Endothelial cell of umbilical vein (primary cell): ENCODE measurements around the gene FOXP1. TPM values are rescaled to one million over a fixed set of nuclear protein-coding genes. Genes with fewer than 3 reads are reported as not detected.

Experiments
- BruUV-seq: library from RNA; stranded (reverse); fragments of 400-500 nt; replicated peaks from 2 replicates; lab custom pipeline; 2021; lab: Mats Ljungman, UMichigan
- CTCF ChIA-PET: fragments of 300-600, 350-600 bp; sonication (Branson Sonifier 250); formaldehyde crosslinking; loops from one replicate; lab custom pipeline; 2021; ENCODE audit warnings: antibody characterized with exemption, inconsistent platforms; lab: Charles Lee
- POLR2A ChIA-PET: fragments of 300-600, 350-600 bp; sonication (Branson Sonifier 250); formaldehyde crosslinking; loops from one replicate; lab custom pipeline; 2021; ENCODE audit warnings: antibody characterized with exemption, inconsistent platforms; lab: Charles Lee
- DNase-seq: peaks from one replicate; pipeline ENCODE4 v3.0.0-alpha.2; 2011; ENCODE audit warnings: low read depth, low spot score
- FAIRE-seq: peaks from 2 replicates; lab custom pipeline; 2011; peaks lifted over from hg19 to GRCh38; lab: Jason Lieb, UNC
- H2AFZ ChIP-seq: 2 replicates; pipeline ENCODE4 v1.6.0; 2012; ENCODE audit warnings: low read depth, low read length, control low read depth, inconsistent platforms
- H3K27ac ChIP-seq: 2 replicates; pipeline ENCODE4 v1.5.1; 2011; ENCODE audit warnings: low read depth, mild to moderate bottlenecking, control low read depth, low read length, moderate library complexity; ENCODE audit not compliant: insufficient read depth
- H3K27me3 ChIP-seq, 2 experiments: 2 replicates each; pipeline versions ENCODE4 v1.6.0 to v1.6.1; 2011; ENCODE audit warnings: low read length in 2 of 2, mixed read lengths in 1 of 2; ENCODE audit not compliant: control insufficient read depth in 2 of 2, insufficient read depth in 2 of 2
- H3K36me3 ChIP-seq, 2 experiments: 2 replicates in 1 of 2; 3 replicates in 1 of 2; pipeline ENCODE4 v1.5.1; 2011; ENCODE audit warnings: low read length in 2 of 2, mild to moderate bottlenecking in 1 of 2, moderate library complexity in 1 of 2; ENCODE audit not compliant: control insufficient read depth in 2 of 2, insufficient read depth in 2 of 2; ENCODE audit errors: extremely low read depth in 1 of 2
- H3K4me1 ChIP-seq: 3 replicates; pipeline ENCODE4 v1.5.1; 2011; ENCODE audit warnings: mild to moderate bottlenecking, low read length; ENCODE audit not compliant: control insufficient read depth, insufficient read depth; ENCODE audit errors: extremely low read depth
- H3K4me2 ChIP-seq: 2 replicates; pipeline ENCODE4 v1.6.1; 2011; ENCODE audit warnings: low read length, control low read depth, mixed read lengths; ENCODE audit not compliant: insufficient read depth
- H3K4me3 ChIP-seq, 3 experiments: fragments of 200-600 bp in 1 of 3; sonication (generic), shearing (Covaris generic) in 1 of 3; replicated peaks in 1 of 3; 2 replicates each; pipeline ENCODE4 v1.5.1; 2011 to 2016; ENCODE audit warnings: control low read depth in 3 of 3, low read length in 3 of 3, mild to moderate bottlenecking in 2 of 3, inconsistent platforms in 1 of 3, low read depth in 1 of 3, moderate library complexity in 1 of 3; ENCODE audit not compliant: insufficient read depth in 1 of 3
- H3K79me2 ChIP-seq: 2 replicates; pipeline ENCODE4 v1.6.0; 2012; ENCODE audit warnings: low read length, inconsistent platforms; ENCODE audit not compliant: control insufficient read depth, insufficient read depth
- H3K9ac ChIP-seq: replicated peaks from 2 replicates; pipeline ENCODE3; 2011; ENCODE audit warnings: low read length, control low read depth; ENCODE audit not compliant: insufficient read depth; ENCODE audit errors: extremely low read depth
- H3K9me1 ChIP-seq: replicated peaks from 3 replicates; pipeline ENCODE4 v1.6.0; 2011; ENCODE audit warnings: mild to moderate bottlenecking, low read length; ENCODE audit not compliant: control insufficient read depth, insufficient read depth; ENCODE audit errors: extremely low read depth
- H3K9me3 ChIP-seq: replicated peaks from 2 replicates; pipeline ENCODE4 v1.5.1; 2012; ENCODE audit warnings: low read length, inconsistent platforms; ENCODE audit not compliant: control insufficient read depth, insufficient read depth
- H4K20me1 ChIP-seq: replicated peaks from 2 replicates; pipeline ENCODE3; 2011; ENCODE audit warnings: mild to moderate bottlenecking, low read length; ENCODE audit not compliant: control insufficient read depth, insufficient read depth; ENCODE audit errors: extremely low read depth
- CTCF ChIP-seq, 2 donors: IDR thresholded peaks; 1 replicate in 1 of 2; 2 replicates in 1 of 2; pipeline ENCODE4 v1.5.1; 2011; ENCODE audit warnings: low read length in 2 of 2, mild to moderate bottlenecking in 2 of 2, moderate library complexity in 2 of 2, control low read depth in 1 of 2, inconsistent platforms in 1 of 2, low read depth in 1 of 2; ENCODE audit not compliant: insufficient read depth in 1 of 2; ENCODE audit errors: extremely low read depth in 1 of 2
- EZH2 ChIP-seq: IDR thresholded peaks from 2 replicates; pipeline ENCODE4 v1.6.1; 2012; ENCODE audit warnings: borderline replicate concordance, low read depth, mild to moderate bottlenecking, moderate library complexity, low read length, inconsistent platforms; ENCODE audit not compliant: severe bottlenecking
- FOS ChIP-seq: IDR thresholded peaks from 2 replicates; pipeline ENCODE4 v1.6.1; 2011; ENCODE audit warnings: mild to moderate bottlenecking, low read length, moderate library complexity, borderline replicate concordance; ENCODE audit not compliant: insufficient read depth
- GATA2 ChIP-seq: IDR thresholded peaks from 2 replicates; pipeline ENCODE4 v1.7.0; 2011; ENCODE audit warnings: low read depth, mild to moderate bottlenecking, moderate library complexity, mixed read lengths, low read length; ENCODE audit not compliant: insufficient read length, insufficient read depth
- JUN ChIP-seq: IDR thresholded peaks from 2 replicates; pipeline ENCODE4 v1.6.1; 2011; ENCODE audit warnings: borderline replicate concordance, low read depth; ENCODE audit not compliant: insufficient read length, insufficient read depth
- MAX ChIP-seq: IDR thresholded peaks from 2 replicates; pipeline ENCODE4 v1.6.1; 2011; ENCODE audit not compliant: insufficient read depth, insufficient read length
- MYC ChIP-seq: IDR thresholded peaks from one replicate; pipeline ENCODE4 v1.6.1; 2011; ENCODE audit warnings: mild to moderate bottlenecking, low read depth, low read length
- POLR2A ChIP-seq: IDR thresholded peaks from 2 replicates; pipeline ENCODE4 v1.6.1; 2012; ENCODE audit warnings: low read depth, mild to moderate bottlenecking, control low read depth, low read length
- POLR2AphosphoS5 ChIP-seq: IDR thresholded peaks from 2 replicates; pipeline ENCODE4 v1.6.1; 2012; ENCODE audit warnings: low read depth, mild to moderate bottlenecking, control low read depth, low read length, moderate library complexity; ENCODE audit not compliant: insufficient read depth
- dilution Hi-C: fragments of 300-500 bp; cut with MboI; formaldehyde crosslinking; loops from one replicate; pipeline ENCODE4 v1.15.0; 2019; ENCODE audit warnings: low sequenced_read_pairs; ENCODE audit not compliant: extremely low pct_ligation_motif_present
- intact Hi-C: fragments of 100-400 bp; cut with micrococcal nuclease; formaldehyde crosslinking; loops from one replicate; pipeline ENCODE4 v1.10.0; 2022
- polyA plus RNA-seq, 4 experiments: library from polyadenylated mRNA; depleted of rRNA in 3 of 4; stranded (reverse) in 3 of 4; unstranded in 1 of 4; fragments of >200 nt; gene quantifications; 2 replicates each; pipeline versions ENCODE4 v1.2.1 to v1.2.3, GENCODE V29; 2011 to 2012; ENCODE audit warnings: missing spikeins in 1 of 4
- total RNA-seq: library from RNA; stranded (reverse); gene quantifications from 2 replicates; pipeline ENCODE4 v1.2.3, GENCODE V29; 2021

The FOXP1 gene
- total and polyA plus RNA-seq, 2 donors (not counting 3 experiments of a cell fraction or from before 2014, with no cell fraction given), result 41.0 to 107 TPM

GRCh38 chr3:71070497-71071463 lies 512.7 kb downstream of the FOXP1 start:
- Histone ChIP-seq H3K9me3 (no peaks in the 10 kb centered on the region), H3K4me2 (no peak overlapping the region), H3K36me3 (no peaks in the 10 kb centered on the region), H3K4me1 (peaks cover 27% of the 10 kb centered on the region), H4K20me1 (no peaks in the 10 kb centered on the region), H2AFZ (no peak overlapping the region), H3K4me3 (no peak overlapping the region), H3K79me2 (peaks cover 4% of the 10 kb centered on the region), H3K9me1 (no peaks in the 10 kb centered on the region), H3K9ac (no peak overlapping the region), H3K27ac (no peak overlapping the region), H3K27me3 (no peaks in the 10 kb centered on the region)
- FAIRE-seq (no peak), DNase-seq (no peak)
- BruUV-seq, result no TSS peak
- dilution Hi-C loops (no loop called here), intact Hi-C loops (loop anchor here (1.0 to 10.0 kb wide), 4 partner anchors 63 to 1606 kb away; no protein-coding TSS in a partner anchor)
- TF ChIP-seq JUN (no peak), POLR2AphosphoS5 (no peak), MYC (no peak), GATA2 (no peak), EZH2 (no peak), POLR2A (no peak), MAX (no peak), CTCF (IDR thresholded peaks at IDR 0.05; ENCODE audit: extremely low read depth in 1 of 2, insufficient read depth in 1 of 2, low read depth in 1 of 2, low read length in 2 of 2) (no peak), FOS (no peak)
- ChIA-PET CTCF (interaction anchor here (0.6 to 3.2 kb wide), 12 partner anchors 11 to 520 kb away, joined by 3 to 19 read pairs (median 4); no protein-coding TSS in a partner anchor), POLR2A (no interaction called here)
